PC-3 (cell line): Measurements from ENCODE around the gene KRTAP5-10. TPM values are rescaled to one million over a fixed set of nuclear protein-coding genes. Genes with fewer than 3 reads are reported as not detected.
A peak's percentile ranks its signal among the peaks of the same experiment; 100 is the strongest.

Experiments
- ATAC-seq: fragments of 200-7000 bp; cut with Tn5 transposase; 2 replicates; pipeline ENCODE4 v1.9.1; 2020; ENCODE audit warnings: mild to moderate bottlenecking, moderate library complexity
- Bru-seq: library from RNA; stranded (reverse); fragments of 400-500 nt; gene quantifications from one replicate; lab custom pipeline; 2021; lab: Mats Ljungman, UMichigan
- BruChase-seq, 2 experiments: library from RNA; stranded (reverse); fragments of 400-500 nt; gene quantifications; one replicate each; lab custom pipeline; 2021; lab: Mats Ljungman, UMichigan
- BruUV-seq: library from RNA; stranded (reverse); fragments of 400-500 nt; replicated peaks from 2 replicates; lab custom pipeline; 2021; lab: Mats Ljungman, UMichigan
- CTCF ChIA-PET: fragments of 300-600 bp; sonication (Branson Sonifier 250); formaldehyde crosslinking; loops from one replicate; lab custom pipeline; 2022; ENCODE audit warnings: antibody characterized with exemption; lab: Charles Lee
- POLR2A ChIA-PET: fragments of 300-600 bp; sonication (Branson Sonifier 250); formaldehyde crosslinking; loops from one replicate; lab custom pipeline; 2022; ENCODE audit warnings: antibody characterized with exemption; ENCODE audit not compliant: unreplicated experiment; lab: Charles Lee
- DNase-seq: peaks from one replicate; pipeline ENCODE4 v3.0.0-alpha.2; 2015
- H2AFZ ChIP-seq: fragments of 300-600 bp; sonication (generic); 2 replicates; pipeline ENCODE4 v1.6.0; 2016; ENCODE audit warnings: antibody characterized with exemption, low read length
- H3F3A ChIP-seq: fragments of 300-600 bp; sonication (generic); one replicate; pipeline ENCODE4 v1.6.0; 2017; ENCODE audit warnings: antibody characterized with exemption, low read length, control low read depth, mild to moderate bottlenecking; ENCODE audit not compliant: unreplicated experiment
- H3K27ac ChIP-seq: fragments of 300-600 bp; sonication (generic); 2 replicates; pipeline ENCODE4 v1.5.1; 2016; ENCODE audit warnings: mild to moderate bottlenecking, low read length
- H3K27me3 ChIP-seq: fragments of 300-600 bp; sonication (generic); 2 replicates; pipeline ENCODE4 v1.6.1; 2016; ENCODE audit warnings: low read length, mixed read lengths
- H3K36me3 ChIP-seq: fragments of 300-600 bp; sonication (generic); 2 replicates; pipeline ENCODE4 v1.6.1; 2016; ENCODE audit warnings: low read depth, mixed run types, low read length, mixed read lengths
- H3K4me1 ChIP-seq: fragments of 300-600 bp; sonication (generic); 2 replicates; pipeline ENCODE4 v1.5.1; 2016; ENCODE audit warnings: low read length; ENCODE audit not compliant: insufficient read depth
- H3K4me2 ChIP-seq: fragments of 300-600 bp; sonication (generic); 2 replicates; pipeline ENCODE4 v1.6.0; 2016; ENCODE audit warnings: low read length
- H3K4me3 ChIP-seq: fragments of 300-600 bp; sonication (generic); 2 replicates; pipeline ENCODE4 v1.5.1; 2016; ENCODE audit warnings: mild to moderate bottlenecking, low read length, mixed read lengths
- H3K79me2 ChIP-seq: fragments of 300-600 bp; sonication (generic); 2 replicates; pipeline ENCODE4 v1.6.1; 2017; ENCODE audit warnings: low read length, mixed read lengths
- H3K9ac ChIP-seq: fragments of 300-600 bp; sonication (generic); 2 replicates; pipeline ENCODE4 v1.6.0; 2016; ENCODE audit warnings: mild to moderate bottlenecking, low read length
- H3K9me2 ChIP-seq: fragments of 300-600 bp; sonication (generic); replicated peaks from 2 replicates; pipeline ENCODE4 v1.6.1; 2016; ENCODE audit warnings: mixed run types, low read length, mixed read lengths
- H3K9me3 ChIP-seq: fragments of 300-600 bp; sonication (generic); 2 replicates; pipeline ENCODE4 v1.6.1; 2016; ENCODE audit warnings: low read length, mixed read lengths
- H4K20me1 ChIP-seq: fragments of 300-600 bp; sonication (generic); 2 replicates; pipeline ENCODE4 v1.6.1; 2016; ENCODE audit warnings: low read length, mixed read lengths
- CTCF ChIP-seq: fragments of 300-600 bp; sonication (generic); conservative IDR thresholded peaks from 2 replicates; pipeline ENCODE4 v1.5.1; 2017; ENCODE audit warnings: antibody characterized with exemption, low read depth, mild to moderate bottlenecking, low read length
- EZH2 ChIP-seq: fragments of 300-600 bp; sonication (generic); IDR thresholded peaks from one replicate; pipeline ENCODE4 v1.6.1; 2017; ENCODE audit warnings: antibody characterized with exemption, mild to moderate bottlenecking, low read length; ENCODE audit not compliant: unreplicated experiment
- EZH2phosphoT487 ChIP-seq: fragments of 300-600 bp; sonication (generic); IDR thresholded peaks from 2 replicates; pipeline ENCODE4 v1.6.1; 2018; ENCODE audit warnings: mild to moderate bottlenecking, antibody characterized with exemption, low read length, borderline replicate concordance
- intact Hi-C: fragments of 100-400 bp; cut with micrococcal nuclease; formaldehyde crosslinking; loops from 2 replicates; pipeline ENCODE4 v1.9.0; 2023
- long read RNA-seq: library from polyadenylated mRNA; unstranded; transcript quantifications from one replicate; pipeline ENCODE4 v2.0.0, GENCODE V29; 2021; ENCODE audit not compliant: unreplicated experiment
- total RNA-seq: library from RNA; depleted of rRNA; stranded (reverse); fragments of >200 nt; gene quantifications from 2 replicates; pipeline ENCODE4 v1.2.3, GENCODE V29; 2014; rRNA removed

The KRTAP5-10 gene
- not detected in 2 replicates for total RNA-seq
- Bru-seq, nascent RNA = percentile 28 among the genes with signal in this experiment
- BruChase-seq, experiment 1, labeled RNA remaining after a 6-hour chase = not detected
- BruChase-seq, experiment 2, labeled RNA remaining after a 2-hour chase = percentile 15 among the genes with signal in this experiment
- long read RNA-seq = 0 reads

- no peaks in the 10 kb centered on the region for H3K79me2 ChIP-seq
- ChIA-PET POLR2A (no interaction called here), CTCF (no interaction called here)
- no peak within 1 kb of the TSS for H3K4me2 ChIP-seq
- H3K4me3 ChIP-seq = no peak within 1 kb of the TSS
- peaks cover 28% of the 10 kb centered on the region for H3K4me1 ChIP-seq
- H3K36me3 ChIP-seq = no peaks in the 10 kb centered on the region
- TF ChIP-seq EZH2 (no peak), CTCF (no peak), EZH2phosphoT487 (no peak)
- no peaks in the 10 kb centered on the region for H3K9me2 ChIP-seq
- H3K9me3 ChIP-seq = no peaks in the 10 kb centered on the region
- no TSS peak for BruUV-seq
- no peaks in the 10 kb centered on the region for H3K27me3 ChIP-seq
- no peak within 1 kb of the TSS for H3K27ac ChIP-seq
- no peak within 1 kb of the TSS for H3K9ac ChIP-seq
- intact Hi-C loops = no loop called here
- no peaks in the 10 kb centered on the region for H3F3A ChIP-seq
- H4K20me1 ChIP-seq = no peaks in the 10 kb centered on the region
- DNase-seq (no peak), ATAC-seq (no peak)
- H2AFZ ChIP-seq = no peak within 1 kb of the TSS
Measured at GRCh38 chr11:71565263-71565662, at the start of gene KRTAP5-10. TSS of gene KRTAP5-10 (plus strand) at chr11:71565563. CDS start at chr11:71565588, 25 bp downstream.

- CTCF ChIA-PET = no interaction called here
- Histone ChIP-seq H3K4me3 (no peak overlapping the region), H3K4me2 (no peak overlapping the region), H3K9ac (no peak overlapping the region), H3K79me2 (no peaks in the 10 kb centered on the region), H3K27me3 (no peaks in the 10 kb centered on the region), H3F3A (no peaks in the 10 kb centered on the region), H3K4me1 (no peaks in the 10 kb centered on the region), H3K9me3 (no peaks in the 10 kb centered on the region), H3K27ac (no peak overlapping the region), H3K36me3 (no peaks in the 10 kb centered on the region), H2AFZ (no peak overlapping the region), H3K9me2 (no peaks in the 10 kb centered on the region), H4K20me1 (no peaks in the 10 kb centered on the region)
- POLR2A ChIA-PET = no interaction called here
- intact Hi-C loops = no loop called here
- DNase-seq = no peak
- BruUV-seq = no TSS peak
- no peak for TF ChIP-seq EZH2
- TF ChIP-seq EZH2phosphoT487 = no peak
- no peak for TF ChIP-seq CTCF
- ATAC-seq = no peak
Measured at GRCh38 chr11:71518506-71519471, 46.6 kb upstream of the KRTAP5-10 start.

GRCh38 chr11:71519546-71519945 lies 45.8 kb upstream of the KRTAP5-10 start:
- Histone ChIP-seq H3K9ac (no peak overlapping the region), H3K27ac (no peak overlapping the region), H3K36me3 (no peaks in the 10 kb centered on the region), H3K79me2 (no peaks in the 10 kb centered on the region), H2AFZ (no peak overlapping the region), H3K4me1 (no peaks in the 10 kb centered on the region), H3K27me3 (no peaks in the 10 kb centered on the region), H4K20me1 (no peaks in the 10 kb centered on the region), H3K4me2 (no peak overlapping the region), H3K9me3 (no peaks in the 10 kb centered on the region), H3K9me2 (no peaks in the 10 kb centered on the region), H3F3A (no peaks in the 10 kb centered on the region), H3K4me3 (no peak overlapping the region)
- no peak for TF ChIP-seq EZH2
- TF ChIP-seq EZH2phosphoT487 = no peak
- TF ChIP-seq CTCF = no peak
- no TSS peak for BruUV-seq
- ATAC-seq (no peak), DNase-seq (no peak)
- CTCF ChIA-PET = no interaction called here
- intact Hi-C loops = no loop called here
- POLR2A ChIA-PET = no interaction called here
